Mammary epithelial cell (primary cell): ENCODE results near the gene SEPTIN5.

Source experiments
- CTCF ChIP-seq, 2 donors: IDR thresholded peaks in 1 of 2; conservative IDR thresholded peaks in 1 of 2; 2 replicates each; pipeline ENCODE4 v1.5.1; 2011 to 2012; ENCODE audit warnings: inconsistent platforms in 2 of 2, low read length in 2 of 2, mild to moderate bottlenecking in 2 of 2, control low read depth in 1 of 2, low read depth in 1 of 2; ENCODE audit not compliant: insufficient read depth in 1 of 2; ENCODE audit errors: extremely low read depth in 1 of 2
- EZH2 ChIP-seq: IDR thresholded peaks from 2 replicates; pipeline ENCODE4 v1.6.1; 2012; ENCODE audit warnings: low read length, inconsistent platforms, borderline replicate concordance

- TF ChIP-seq CTCF (conservative IDR thresholded peaks at IDR 0.05 in 1 of 2, IDR thresholded peaks at IDR 0.05 in 1 of 2; ENCODE audit: extremely low read depth in 1 of 2, insufficient read depth in 1 of 2, low read depth in 1 of 2, low read length in 2 of 2), result no peak
- TF ChIP-seq EZH2, result no peak
These were observed 48.5 kb downstream of the SEPTIN5 start for GRCh38 chr22:19762568-19763457.
